ENCODE data around the gene PLEKHB1.

DNA sequence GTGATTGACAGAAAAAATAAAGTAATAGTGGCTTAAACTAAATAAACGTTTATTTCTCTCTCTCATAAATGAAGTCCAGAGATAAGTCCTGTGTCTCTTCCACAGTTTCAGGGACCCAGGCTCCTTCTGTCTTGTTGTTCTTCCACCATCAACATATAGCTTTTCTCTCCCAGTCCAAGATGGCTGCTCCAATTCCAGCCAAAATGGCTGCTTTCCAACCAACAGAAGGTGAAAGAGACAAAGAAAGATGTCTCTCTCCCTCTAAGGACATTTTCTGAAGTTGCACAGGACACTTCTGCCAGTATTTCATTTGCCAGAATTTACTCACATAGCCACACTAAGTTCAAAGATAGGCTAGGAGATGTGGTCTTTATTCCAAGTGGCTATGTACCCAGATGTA, 9.4 kb upstream of the PLEKHB1 start:
- TF ChIP-seq, protein P1, sequence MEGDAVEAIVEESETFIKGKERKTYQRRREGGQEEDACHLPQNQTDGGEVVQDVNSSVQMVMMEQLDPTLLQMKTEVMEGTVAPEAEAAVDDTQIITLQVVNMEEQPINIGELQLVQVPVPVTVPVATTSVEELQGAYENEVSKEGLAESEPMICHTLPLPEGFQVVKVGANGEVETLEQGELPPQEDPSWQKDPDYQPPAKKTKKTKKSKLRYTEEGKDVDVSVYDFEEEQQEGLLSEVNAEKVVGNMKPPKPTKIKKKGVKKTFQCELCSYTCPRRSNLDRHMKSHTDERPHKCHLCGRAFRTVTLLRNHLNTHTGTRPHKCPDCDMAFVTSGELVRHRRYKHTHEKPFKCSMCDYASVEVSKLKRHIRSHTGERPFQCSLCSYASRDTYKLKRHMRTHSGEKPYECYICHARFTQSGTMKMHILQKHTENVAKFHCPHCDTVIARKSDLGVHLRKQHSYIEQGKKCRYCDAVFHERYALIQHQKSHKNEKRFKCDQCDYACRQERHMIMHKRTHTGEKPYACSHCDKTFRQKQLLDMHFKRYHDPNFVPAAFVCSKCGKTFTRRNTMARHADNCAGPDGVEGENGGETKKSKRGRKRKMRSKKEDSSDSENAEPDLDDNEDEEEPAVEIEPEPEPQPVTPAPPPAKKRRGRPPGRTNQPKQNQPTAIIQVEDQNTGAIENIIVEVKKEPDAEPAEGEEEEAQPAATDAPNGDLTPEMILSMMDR (IDR thresholded peaks at IDR 0.05), result no peak
- no peak for TF ChIP-seq POLR2A (IDR thresholded peaks at IDR 0.05)

All from thyroid gland (tissue), 4 donors.